Measurements from ENCODE around the gene PIK3CA. TPM values are rescaled to one million over a fixed set of nuclear protein-coding genes. Genes with fewer than 3 reads are reported as not detected.

PIK3CA gene
- total and polyA plus RNA-seq, 2 donors (not counting 3 experiments of a cell fraction or from before 2014, with no cell fraction given), result 4.2 to 25.8 TPM

- ChIA-PET POLR2A (no interaction called here), CTCF (interaction anchor here (0.6 to 3.4 kb wide), 12 partner anchors 9 to 213 kb away, joined by 3 to 13 read pairs (median 4); partner anchors contain the start of gene PIK3CA)
- Histone ChIP-seq H3K36me3 (ENCODE audit: control insufficient read depth in 2 of 2, extremely low read depth in 1 of 2, insufficient read depth in 2 of 2, low read length in 2 of 2) (no peaks in the 10 kb centered on the region), H3K4me2 (ENCODE audit: insufficient read depth, low read length) (no peak overlapping the region), H3K9me1 (replicated peaks; ENCODE audit: control insufficient read depth, extremely low read depth, insufficient read depth, low read length) (no peaks in the 10 kb centered on the region), H3K79me2 (ENCODE audit: control insufficient read depth, insufficient read depth, low read length) (no peaks in the 10 kb centered on the region), H3K27me3 (ENCODE audit: control insufficient read depth in 2 of 2, insufficient read depth in 2 of 2, low read length in 2 of 2) (no peaks in the 10 kb centered on the region), H3K4me3 (replicated peaks in 1 of 3; ENCODE audit: insufficient read depth in 1 of 3, low read depth in 1 of 3, low read length in 3 of 3) (no peak overlapping the region), H3K9me3 (replicated peaks; ENCODE audit: control insufficient read depth, insufficient read depth, low read length) (peaks cover 2% of the 10 kb centered on the region), H4K20me1 (replicated peaks; ENCODE audit: control insufficient read depth, extremely low read depth, insufficient read depth, low read length) (no peaks in the 10 kb centered on the region), H2AFZ (ENCODE audit: low read depth, low read length) (no peak overlapping the region), H3K4me1 (ENCODE audit: control insufficient read depth, extremely low read depth, insufficient read depth, low read length) (peaks cover 9% of the 10 kb centered on the region), H3K27ac (ENCODE audit: insufficient read depth, low read depth, low read length) (no peak overlapping the region), H3K9ac (replicated peaks; ENCODE audit: extremely low read depth, insufficient read depth, low read length) (no peak overlapping the region)
- FAIRE-seq (no peak), DNase-seq (ENCODE audit: low read depth, low spot score) (no peak)
- TF ChIP-seq, protein P1, sequence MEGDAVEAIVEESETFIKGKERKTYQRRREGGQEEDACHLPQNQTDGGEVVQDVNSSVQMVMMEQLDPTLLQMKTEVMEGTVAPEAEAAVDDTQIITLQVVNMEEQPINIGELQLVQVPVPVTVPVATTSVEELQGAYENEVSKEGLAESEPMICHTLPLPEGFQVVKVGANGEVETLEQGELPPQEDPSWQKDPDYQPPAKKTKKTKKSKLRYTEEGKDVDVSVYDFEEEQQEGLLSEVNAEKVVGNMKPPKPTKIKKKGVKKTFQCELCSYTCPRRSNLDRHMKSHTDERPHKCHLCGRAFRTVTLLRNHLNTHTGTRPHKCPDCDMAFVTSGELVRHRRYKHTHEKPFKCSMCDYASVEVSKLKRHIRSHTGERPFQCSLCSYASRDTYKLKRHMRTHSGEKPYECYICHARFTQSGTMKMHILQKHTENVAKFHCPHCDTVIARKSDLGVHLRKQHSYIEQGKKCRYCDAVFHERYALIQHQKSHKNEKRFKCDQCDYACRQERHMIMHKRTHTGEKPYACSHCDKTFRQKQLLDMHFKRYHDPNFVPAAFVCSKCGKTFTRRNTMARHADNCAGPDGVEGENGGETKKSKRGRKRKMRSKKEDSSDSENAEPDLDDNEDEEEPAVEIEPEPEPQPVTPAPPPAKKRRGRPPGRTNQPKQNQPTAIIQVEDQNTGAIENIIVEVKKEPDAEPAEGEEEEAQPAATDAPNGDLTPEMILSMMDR (IDR thresholded peaks at IDR 0.05; ENCODE audit: extremely low read depth in 1 of 2, insufficient read depth in 1 of 2, low read depth in 1 of 2, low read length in 2 of 2), result no peak
- TF ChIP-seq MAX (IDR thresholded peaks at IDR 0.05; ENCODE audit: insufficient read depth, insufficient read length) (no peak), JUN (IDR thresholded peaks at IDR 0.05; ENCODE audit: borderline replicate concordance, insufficient read depth, insufficient read length, low read depth) (no peak), EZH2 (IDR thresholded peaks at IDR 0.05; ENCODE audit: borderline replicate concordance, low read depth, low read length, severe bottlenecking) (no peak), GATA2 (IDR thresholded peaks at IDR 0.05; ENCODE audit: insufficient read depth, insufficient read length, low read depth, low read length) (no peak), MYC (IDR thresholded peaks at IDR 0.05; ENCODE audit: low read depth, low read length) (no peak), FOS (IDR thresholded peaks at IDR 0.05; ENCODE audit: borderline replicate concordance, insufficient read depth, low read length) (no peak), POLR2A (IDR thresholded peaks at IDR 0.05; ENCODE audit: low read depth, low read length) (no peak)
- intact Hi-C loops (cut with micrococcal nuclease) (loop anchor here (5.0 kb wide), 1 partner anchor 40 kb away; the partner anchor contains the start of gene PIK3CA), dilution Hi-C loops (cut with MboI; ENCODE audit: extremely low pct_ligation_motif_present, low sequenced_read_pairs) (no loop called here)
- no TSS peak for BruUV-seq (replicated peaks)
Measured at GRCh38 chr3:179107617-179108016, 40.5 kb upstream of the PIK3CA start.

Data from endothelial cell of umbilical vein (primary cell).